Uterus (tissue), 2 donors: Measurements from ENCODE around the gene PFDN2.

Experiments
- POLR2A ChIP-seq, 2 donors: fragments of 450-650 bp; IDR thresholded peaks; one replicate each; pipeline ENCODE4 v1.6.1; 2016; ENCODE audit warnings: antibody characterized with exemption in 2 of 2, mild to moderate bottlenecking in 1 of 2, moderate library complexity in 1 of 2
- TF ChIP-seq, protein P1 (sequence below), 4 experiments: fragments of 200-600 bp in 2 of 4; fragments of 450-650 bp in 2 of 4; sonication (generic) in 2 of 4; IDR thresholded peaks; one replicate each; pipeline ENCODE4 v1.5.1; 2016 to 2019; ENCODE audit warnings: antibody characterized with exemption in 4 of 4, mild to moderate bottlenecking in 2 of 4, moderate library complexity in 1 of 4

DNA sequence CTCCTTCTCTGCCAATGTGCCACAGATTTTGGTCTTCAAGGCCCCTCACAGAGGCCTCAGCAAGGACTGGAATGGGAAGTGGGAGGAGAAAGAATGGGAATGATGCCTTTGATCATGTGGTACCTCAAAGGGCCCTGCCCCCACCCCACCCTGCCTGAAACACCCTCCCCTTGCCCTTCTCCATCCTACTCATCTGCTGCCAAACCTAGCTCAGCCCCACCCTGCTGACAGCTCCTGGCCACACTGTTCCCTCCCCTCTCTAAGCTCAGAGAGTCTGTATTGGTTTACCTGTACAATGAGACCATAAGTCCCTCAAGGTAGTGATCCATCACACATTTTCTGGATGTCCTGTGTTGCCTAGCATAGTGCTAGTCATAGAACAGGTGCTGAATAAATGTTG lies 41.4 kb downstream of the PFDN2 start:
- no peak for TF ChIP-seq POLR2A (IDR thresholded peaks at IDR 0.05)
- TF ChIP-seq, protein P1, sequence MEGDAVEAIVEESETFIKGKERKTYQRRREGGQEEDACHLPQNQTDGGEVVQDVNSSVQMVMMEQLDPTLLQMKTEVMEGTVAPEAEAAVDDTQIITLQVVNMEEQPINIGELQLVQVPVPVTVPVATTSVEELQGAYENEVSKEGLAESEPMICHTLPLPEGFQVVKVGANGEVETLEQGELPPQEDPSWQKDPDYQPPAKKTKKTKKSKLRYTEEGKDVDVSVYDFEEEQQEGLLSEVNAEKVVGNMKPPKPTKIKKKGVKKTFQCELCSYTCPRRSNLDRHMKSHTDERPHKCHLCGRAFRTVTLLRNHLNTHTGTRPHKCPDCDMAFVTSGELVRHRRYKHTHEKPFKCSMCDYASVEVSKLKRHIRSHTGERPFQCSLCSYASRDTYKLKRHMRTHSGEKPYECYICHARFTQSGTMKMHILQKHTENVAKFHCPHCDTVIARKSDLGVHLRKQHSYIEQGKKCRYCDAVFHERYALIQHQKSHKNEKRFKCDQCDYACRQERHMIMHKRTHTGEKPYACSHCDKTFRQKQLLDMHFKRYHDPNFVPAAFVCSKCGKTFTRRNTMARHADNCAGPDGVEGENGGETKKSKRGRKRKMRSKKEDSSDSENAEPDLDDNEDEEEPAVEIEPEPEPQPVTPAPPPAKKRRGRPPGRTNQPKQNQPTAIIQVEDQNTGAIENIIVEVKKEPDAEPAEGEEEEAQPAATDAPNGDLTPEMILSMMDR (IDR thresholded peaks at IDR 0.05), result no peak
